ENCODE measurements around the gene ELMOD3.
"Not testable (repeated sequence)": the region's sequence is repeated elsewhere in the genome, so short reads cannot be mapped to it uniquely, and the experiment has no call there.

ELMOD3 gene

DNA sequence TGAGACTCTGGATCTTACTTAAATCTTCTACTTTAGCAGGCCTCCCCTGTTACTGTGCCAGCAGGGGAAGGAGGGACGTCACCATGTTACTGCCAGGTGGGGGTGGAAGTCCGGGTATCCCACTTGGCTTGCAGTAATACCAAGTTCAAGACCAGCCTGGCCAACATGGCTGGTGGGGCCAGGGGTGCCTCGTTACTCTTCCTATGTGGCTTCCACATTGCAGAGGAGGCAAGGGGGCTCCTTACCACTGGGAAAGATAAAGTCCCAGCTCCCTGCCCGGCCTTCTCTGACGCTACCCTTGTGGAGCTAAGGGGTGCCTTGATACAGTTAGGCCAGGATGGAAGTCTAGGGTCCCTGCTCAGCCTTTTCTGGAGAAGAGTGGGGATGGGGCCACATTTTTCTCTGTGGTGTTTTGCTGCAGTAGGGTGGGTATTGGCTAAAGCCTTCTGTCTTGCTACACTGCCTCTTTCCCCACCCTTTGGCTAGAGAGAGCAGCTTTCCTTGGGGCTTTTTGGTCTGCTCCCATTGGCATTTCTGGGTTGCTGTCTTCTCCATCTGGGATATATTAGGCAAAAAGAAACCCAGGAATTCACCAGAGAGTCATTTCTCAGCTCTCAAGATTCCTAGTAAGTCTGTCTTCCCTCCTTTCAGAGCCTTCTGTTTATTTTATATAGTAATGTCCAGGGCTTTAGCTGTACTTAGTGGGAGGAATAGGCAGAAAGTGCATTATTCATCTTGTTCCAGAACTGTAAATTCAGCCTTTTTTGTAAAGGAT lies 21.9 kb downstream of the ELMOD3 start:
- DNase-seq (ENCODE audit: low read depth): no peak

DNA sequence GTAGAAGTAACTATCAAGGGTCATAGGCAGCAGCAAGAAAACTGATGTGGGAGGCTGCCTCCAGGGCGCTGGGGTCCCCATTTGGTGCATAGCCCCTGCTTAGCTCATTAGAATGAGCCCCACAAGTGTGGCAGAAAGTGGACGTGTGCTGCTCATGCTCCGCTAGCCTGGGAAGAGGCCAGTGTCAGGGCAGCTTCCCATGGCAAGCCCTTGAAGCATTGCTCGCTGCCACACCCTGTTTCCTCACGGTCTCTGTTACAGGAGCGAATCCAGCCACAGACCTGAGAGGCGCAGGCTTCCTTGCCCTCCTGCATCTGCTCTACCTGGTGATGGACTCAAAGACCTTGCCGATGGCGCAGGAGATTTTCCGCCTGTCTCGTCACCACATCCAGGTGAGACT lies 22.5 kb downstream of the ELMOD3 start:
- DNase-seq (ENCODE audit: low read depth): no peak

DNA sequence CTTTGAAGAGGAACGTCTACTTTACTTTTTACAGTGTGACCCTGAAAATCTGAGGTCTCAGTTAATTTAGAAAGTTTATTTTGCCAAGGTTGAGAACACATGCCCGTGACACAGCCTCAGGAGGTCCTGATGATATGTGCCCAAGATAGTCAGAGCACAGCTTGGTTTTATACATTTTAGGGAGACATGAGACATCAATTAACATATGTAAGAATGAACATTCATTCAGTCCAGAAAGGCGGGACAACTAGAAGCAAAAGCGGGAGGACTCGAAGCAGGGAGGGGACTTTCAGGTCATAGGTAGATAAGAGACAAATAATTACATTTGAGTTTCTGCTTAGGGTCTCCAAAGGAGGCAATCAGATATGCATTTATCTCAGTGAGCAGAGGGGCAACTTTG lies 23.7 kb downstream of the ELMOD3 start:
- no peak for DNase-seq (ENCODE audit: low read depth)

DNA sequence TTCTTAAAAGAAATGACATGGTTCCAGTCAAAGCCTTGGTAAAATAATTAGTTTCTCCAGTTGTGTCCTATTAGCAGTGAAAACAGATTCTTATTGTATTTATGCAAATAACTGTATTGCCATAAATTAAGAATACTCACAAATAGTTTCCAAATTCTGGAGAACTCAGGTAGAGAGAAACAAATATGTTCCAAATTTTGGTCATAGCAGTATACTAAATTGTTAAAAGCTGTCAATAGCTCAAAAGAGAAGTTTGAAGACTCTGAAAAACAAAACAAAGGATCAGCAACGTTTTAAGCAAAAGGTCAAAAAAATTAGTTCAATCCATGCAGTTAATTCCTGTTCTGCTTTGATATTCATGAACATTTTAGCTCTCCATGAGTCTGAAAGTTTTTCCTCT lies 25.5 kb downstream of the ELMOD3 start:
- no peak for DNase-seq (ENCODE audit: low read depth)

DNA sequence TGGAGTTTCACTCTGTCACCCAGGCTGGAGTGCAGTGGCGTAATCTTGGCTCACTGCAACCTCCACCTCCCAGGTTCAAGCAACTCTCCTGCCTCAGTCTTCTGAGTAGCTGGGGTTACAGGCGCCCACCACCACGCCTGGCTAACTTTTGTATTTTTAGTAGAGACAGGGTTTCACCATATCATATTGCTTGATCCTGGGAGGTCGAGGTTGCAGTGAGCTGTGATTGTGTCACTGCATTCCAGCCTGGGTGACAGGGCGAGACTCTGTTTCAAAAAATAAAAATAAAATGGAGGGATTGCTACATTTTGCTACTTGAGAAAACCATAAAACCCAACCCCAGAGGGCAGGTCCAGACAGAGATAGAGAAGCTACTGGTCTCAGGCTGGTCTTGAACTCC lies 28.6 kb downstream of the ELMOD3 start:
- DNase-seq (ENCODE audit: low read depth): not testable (repeated sequence)

DNA sequence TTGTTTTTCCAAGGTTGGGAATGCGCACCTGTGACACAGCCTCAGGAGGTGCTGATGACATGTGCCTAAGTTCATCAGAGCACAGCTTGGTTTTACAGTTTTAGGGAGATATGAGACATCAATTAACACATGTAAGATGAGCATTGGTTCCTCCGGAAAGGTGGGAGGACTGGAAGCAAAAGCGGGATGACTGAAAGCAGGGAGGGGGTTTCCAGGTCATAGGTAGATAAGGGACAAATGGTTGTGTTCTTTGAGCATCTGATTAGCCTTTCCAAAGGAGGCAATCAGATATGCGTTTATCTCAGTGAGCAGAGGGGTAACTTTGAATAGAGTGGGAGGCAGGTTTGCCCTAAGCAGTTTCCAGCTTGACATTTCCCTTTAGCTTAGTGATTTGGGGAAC lies 29.3 kb downstream of the ELMOD3 start:
- DNase-seq (ENCODE audit: low read depth): no peak

DNA sequence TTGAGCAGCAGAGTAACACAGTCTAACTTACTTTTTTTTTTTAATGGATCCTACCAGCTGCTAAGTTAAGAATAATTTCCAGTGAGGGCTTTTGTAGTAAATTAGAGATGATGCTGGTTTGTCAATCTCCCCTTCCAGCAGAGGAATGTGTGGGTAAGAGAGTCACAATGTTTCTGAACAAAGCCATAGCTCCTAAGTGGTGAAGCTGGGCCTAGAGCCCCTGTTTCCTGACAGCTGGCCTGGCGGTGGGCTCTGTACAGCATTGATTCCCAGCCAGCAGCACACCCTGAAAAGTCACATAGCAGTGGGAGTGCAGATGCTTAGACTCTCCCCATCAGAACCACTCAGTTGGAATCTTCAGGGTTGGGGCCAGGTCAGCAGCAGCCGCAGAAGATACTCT lies 31.2 kb downstream of the ELMOD3 start:
- no peak for DNase-seq (ENCODE audit: low read depth)

DNA sequence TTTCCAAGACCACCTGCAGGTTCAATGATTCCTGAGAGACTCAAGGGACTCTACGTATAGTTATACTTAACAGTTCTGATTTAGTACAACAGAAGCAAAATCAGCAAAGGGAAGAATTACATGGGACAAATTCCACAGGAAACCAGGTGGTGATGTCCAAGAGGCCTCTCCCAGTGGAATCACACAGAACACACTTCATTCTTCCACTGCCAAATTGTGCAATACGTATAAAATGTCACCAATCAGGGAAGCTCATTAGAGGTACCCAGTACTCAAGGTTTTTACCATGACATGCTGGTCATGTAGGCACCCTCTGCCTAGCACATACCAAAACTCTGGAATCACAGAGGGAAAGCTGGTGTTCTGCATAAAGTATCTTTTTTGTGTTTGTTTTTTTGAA lies 33.2 kb downstream of the ELMOD3 start:
- DNase-seq (ENCODE audit: low read depth): no peak

DNA sequence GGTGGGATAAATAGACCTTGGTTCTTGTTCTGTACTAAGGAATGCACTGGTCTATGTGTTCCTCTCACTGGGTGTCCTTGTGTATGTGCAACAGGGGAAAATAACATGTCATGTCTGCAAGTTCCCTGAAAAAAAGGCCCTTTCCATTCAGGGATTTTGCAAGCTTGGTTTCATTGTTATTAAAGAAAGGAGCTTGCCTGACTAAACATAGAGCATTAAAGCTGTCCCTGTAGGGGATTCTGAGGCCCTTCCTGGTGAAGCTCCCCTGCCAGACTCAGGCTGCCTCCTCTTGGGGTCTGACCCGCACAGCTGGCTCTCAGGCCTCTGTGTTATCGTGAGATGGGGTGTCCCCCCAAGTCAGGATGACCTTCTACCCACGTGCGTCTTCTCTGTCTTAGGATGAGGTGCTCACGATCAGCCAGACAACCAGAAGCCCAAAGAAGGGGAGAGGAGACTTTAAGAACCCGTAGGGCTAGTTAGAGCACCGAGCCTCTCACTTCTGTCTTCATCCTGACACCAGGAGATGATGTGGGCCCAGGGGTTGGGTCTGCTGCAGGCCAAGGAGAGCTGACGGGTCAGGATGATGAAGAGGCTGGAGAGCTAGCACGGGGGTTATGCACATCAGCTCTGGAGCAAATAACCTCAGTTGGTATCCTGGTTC lies 34.4 kb downstream of the ELMOD3 start:
- DNase-seq (ENCODE audit: low read depth): no peak

DNA sequence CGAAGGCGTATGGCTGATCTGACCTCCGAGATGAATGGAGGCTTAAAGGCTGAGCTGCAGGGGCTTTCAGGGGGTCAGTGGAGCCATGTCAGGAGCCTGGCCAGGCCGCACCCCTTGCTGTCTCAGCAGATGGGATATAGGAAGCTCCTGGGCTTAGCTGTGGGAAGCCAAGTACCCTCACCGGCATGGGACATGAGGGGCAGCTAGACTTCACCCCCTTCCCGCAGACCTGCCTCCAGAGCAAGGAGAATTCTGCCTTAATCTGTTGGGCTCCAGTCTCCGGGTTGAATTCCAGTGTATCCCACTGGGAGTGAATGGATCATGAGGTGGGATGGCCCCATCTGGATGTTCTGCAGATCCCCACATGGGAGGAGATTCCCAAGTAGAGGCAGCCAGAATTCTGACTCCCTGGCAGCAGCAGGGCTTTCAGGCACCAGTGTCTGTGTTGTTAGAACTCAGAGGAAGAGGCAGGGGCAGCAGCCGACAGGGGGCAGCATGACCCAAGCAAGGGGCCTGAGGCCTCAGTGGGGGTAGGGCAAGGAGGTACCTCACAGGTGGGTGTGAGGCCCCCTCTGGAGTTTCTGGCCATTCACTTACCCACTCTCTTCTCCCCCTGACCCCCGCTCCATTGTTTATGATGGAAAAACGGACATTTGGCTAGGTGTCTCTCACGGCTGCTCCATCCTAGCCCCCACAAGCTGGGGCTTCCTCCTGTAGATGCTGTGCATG lies 36.5 kb downstream of the ELMOD3 start:
- peak; percentile 55 for DNase-seq (ENCODE audit: low read depth)

DNA sequence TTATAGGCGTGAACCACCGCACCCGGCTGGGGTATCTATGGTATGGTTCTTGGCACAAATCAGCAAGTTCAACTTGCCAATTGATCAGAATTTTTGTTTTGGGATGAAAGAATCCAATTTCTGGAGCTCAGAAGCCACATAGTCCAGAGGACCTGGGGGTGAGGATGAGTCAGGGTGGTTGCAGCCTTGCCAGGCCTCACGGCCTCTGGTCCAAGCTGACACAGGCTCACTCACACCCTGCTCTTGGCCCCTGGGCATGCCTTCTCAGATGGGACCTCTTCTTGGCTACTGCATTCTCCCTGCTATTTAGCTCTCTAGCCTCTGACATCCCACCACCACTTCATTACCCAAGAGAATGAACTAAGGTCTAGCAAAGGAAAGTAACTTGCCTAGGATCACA lies 39.3 kb downstream of the ELMOD3 start:
- no peak for DNase-seq (ENCODE audit: low read depth)

DNA sequence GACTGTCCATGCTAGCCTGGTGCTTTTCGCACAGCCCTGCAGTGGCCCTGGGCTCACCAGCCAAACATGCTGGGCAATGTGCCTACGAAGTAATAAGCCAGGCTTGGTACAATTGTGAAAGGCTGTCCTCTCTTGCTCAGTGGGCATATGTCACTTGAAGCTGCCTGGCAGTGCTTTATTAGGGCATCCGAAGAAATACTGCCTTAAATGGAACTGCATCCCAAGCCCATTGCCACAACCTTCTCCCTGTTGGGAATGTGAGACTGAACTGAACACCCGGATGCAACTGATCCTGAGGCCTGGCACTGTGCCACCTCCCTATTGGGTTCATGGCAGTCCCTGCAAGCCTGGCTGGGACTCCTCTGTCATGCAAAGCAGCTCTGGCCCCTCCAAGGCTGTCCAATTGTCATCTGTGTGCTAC lies 39.7 kb downstream of the ELMOD3 start:
- no peak for DNase-seq (ENCODE audit: low read depth)

DNA sequence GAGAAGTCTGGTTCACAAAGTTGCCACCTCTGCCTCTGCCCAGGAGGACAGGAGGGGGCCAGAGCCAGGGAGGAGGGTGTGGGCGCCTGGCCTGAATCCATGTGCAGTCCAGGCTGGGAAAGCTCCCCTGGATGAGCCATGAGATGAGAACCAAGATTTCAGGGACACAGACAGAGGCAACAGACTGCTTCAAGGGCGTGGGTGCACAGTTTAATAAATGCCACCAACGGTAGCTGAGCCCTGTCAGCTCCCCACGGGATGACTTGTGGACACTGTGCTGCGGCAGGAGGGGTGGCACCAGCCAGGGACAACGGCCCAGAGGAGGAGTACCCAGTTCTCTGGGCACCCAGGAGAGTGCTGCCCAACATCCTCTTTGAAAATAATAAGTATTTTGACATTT lies 40.4 kb downstream of the ELMOD3 start:
- DNase-seq (ENCODE audit: low read depth): no peak

DNA sequence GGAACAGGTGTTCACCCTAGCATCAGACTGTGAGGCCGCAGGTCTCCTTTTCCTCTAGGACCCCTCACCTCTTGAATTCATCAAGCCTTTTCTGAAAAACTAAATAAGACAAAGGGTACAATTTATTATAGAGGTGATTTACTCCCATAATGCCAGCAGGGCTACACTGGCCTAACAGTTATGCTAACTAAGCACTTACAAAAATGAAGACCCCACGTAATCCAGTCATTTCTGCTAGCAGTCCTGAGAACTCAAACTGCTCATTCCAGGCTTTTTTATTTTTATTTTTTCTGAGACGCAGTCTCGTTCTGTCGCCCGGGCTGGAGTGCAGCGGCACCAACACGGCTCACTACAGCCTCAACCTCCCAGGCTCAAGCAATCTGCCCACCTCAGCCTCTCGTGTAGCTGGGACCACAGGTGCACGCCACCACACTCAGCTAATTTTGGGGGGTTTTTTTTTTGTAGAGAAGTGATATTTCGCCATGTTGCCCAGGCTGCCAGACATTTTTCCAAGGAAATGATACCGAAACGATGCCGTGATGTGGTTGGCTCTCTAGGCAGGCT lies 41.4 kb downstream of the ELMOD3 start:
- no peak for DNase-seq (ENCODE audit: low read depth)

DNA sequence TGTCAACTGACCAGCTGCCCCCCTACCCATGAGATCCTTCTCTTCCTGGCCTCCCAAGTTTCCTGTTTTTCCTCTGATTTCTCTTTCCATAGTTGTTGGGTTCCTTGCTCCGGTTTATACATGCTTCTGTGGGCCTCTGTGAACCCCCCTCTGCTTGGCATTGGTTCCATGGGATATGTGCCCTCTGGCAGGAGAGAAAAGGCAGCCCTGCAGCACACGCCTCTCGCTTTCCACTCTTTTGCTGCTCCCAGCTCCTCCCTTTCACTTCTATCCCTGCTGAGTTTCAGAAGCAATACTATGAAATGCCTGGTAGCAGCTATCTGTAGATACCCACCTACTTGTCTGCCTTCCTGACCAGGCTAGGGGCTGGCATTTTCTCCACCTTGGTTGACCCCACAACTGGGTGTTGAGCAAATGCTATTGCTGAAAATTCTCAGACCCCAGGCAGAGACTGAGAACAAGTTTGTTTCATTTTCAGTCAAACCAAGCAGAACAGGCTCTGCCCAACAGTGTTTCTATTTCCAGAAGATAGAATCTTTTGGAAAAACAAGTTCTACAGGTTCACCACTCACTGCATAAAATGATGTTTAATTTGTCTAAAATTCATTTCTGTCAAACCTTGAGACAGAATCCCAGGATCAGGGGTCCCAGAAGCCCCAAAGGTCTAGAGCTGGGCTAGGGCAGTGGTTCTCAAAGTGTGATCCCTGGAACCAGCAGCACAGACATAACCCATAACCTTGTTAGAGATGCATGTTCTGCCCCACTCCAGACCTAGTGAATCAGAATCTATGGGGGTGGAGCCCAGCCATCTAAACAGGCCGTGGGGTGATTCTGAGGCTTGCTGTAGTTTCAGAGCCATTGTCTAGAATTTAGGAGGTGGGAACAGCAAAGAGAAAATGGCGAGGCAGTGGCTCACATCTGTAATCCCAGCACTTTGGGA lies 42.2 kb downstream of the ELMOD3 start:
- DNase-seq (ENCODE audit: low read depth): no peak

DNA sequence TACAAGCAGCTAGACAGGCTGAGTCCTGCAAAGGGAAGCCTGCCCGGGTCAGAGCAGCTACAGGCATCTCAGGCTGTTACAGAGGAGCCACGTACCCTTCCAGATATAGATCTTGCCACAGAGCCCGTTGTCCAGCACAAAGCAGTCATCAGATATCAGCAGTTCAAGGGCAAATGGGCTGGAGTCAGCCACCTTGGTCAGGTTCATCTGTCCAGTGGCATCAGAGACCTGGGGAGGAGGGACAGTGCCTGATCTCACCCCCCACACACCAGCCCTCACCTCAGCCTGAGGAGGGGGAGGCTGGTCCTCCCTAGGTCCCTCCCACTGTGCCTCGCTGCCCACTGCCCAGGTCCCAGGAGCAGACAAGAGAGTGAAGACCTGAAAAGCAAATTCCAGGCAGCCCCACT lies 43.4 kb downstream of the ELMOD3 start:
- no peak for DNase-seq (ENCODE audit: low read depth)

DNA sequence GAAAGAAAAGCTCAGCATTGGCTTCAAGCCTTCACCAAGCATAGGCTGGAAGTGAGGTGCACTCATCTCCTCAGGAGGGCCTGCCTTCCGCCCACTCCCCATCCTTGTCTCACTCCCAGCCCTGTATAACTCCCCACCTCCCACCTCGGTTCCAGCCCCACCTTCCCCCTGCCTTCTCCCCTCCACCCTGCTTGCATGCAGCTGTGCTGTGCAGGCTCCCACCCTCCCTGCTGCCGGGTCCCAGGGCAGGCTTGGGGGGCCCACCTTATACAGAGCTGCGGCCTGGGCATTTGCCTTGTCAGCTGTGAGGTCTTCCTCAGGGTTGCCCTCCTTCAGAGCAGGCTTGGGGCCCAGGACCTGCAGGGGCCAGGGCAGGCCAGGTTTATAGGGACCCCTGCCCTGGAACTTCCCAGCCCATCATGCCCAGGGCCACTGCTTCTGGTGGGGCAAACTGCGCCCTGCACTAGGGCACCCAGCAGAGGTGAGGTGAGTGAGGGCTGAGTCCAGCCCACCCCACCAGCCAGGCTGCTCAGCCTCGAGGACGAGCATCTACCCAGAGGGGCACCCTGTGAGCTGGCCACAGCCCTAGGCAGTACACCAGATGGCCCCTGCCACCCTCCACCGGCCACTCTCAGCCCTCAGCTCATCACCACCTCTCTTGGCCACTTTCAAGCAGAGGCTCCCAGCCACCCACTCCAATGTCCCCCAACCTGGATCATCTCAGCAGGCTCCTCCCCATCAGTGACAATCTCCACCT lies 44.0 kb downstream of the ELMOD3 start:
- DNase-seq (ENCODE audit: low read depth): no peak

DNA sequence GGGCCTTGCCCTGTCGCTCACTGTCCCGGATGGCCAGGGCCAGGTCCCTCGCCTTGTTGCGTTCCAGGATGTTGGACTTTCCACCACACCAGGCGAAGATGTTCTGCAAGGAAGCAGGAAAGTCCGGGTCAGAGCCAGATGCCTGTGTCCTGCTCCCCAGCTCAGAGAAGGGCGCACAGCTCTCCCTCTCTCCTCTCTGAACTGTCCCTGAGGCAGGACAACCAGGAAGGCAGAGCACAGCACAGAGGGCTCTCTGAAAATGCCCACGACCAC lies 44.5 kb downstream of the ELMOD3 start:
- DNase-seq (ENCODE audit: low read depth): no peak

DNA sequence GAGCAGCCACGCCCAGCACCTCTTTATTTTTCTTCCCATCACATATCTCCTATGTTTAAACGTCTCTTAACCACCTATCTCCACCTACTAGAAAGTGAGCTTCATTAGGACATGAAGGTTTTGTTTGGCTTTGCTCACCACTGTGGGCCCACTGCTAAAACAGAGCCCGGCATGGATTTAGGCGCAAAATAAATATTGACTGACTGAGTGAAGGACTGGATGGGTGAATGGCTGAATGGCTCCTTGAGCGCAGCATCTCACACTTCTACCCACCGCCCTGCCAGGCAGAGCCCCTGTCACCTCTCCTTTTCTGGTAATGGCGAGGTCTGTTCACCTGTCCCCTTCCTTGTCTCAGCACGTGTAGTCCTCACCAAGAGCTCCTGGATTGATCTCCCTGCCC lies 45.5 kb downstream of the ELMOD3 start:
- no peak for DNase-seq (ENCODE audit: low read depth)

DNA sequence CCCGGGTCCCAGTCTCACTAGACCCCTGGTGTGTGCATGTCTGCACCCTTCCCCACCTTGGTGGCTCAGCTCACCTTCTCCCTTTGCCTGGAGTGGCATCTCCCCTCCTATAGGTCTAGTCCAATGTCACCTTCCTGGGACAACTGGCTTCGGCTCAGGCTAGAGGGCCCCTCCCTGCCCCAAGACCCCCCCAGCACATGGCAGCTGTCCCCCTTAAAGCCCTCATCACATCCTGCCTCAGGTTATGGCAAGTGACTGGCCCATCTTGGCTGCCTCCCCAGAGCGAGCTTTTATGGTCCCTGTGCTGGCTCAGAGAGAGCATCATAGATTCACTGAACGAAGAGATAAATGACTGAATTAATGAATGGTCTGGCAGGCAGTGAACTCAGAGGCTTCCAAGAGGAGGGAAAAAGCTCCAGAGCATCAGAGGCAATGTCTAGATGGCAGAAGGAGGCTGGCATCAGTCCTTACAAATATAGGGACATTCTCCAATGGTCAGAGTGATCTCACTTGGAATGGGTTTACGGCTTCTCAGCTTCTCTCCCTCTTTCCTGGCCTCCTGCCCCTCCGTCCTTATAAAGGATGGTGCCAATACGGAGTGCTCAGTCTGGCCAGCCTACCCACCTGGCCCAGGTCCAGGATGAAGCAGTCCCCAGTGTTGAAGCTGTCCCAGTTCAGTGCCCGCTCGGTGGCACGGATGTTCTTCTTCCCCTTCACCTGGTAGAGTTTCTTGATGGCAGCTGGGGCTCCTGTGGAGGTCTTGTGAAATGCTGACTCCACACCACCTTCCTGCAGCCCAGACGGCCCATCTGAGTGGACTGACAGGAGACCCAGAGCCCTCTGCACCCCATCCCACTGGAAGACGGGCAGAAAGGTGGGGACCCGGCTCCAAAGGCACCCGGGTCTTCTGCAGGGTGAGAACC lies 46.2 kb downstream of the ELMOD3 start:
- no peak for DNase-seq (ENCODE audit: low read depth)
